K562 treated with DMSO at 1 percent for 48 hours (cell line): ENCODE results near the gene PMAIP1. TPM values are rescaled to one million over a fixed set of nuclear protein-coding genes. Genes with fewer than 3 reads are reported as not detected.

Experiments used
- total RNA-seq: library from RNA; unstranded; fragments of 300-600 nt; gene quantifications from 2 replicates; pipeline ENCODE4 v1.2.3, GENCODE V29; 2022; ENCODE audit warnings: low replicate concordance; ENCODE audit errors: extremely low read depth

The PMAIP1 gene
- total RNA-seq, result not detected in 2 replicates

DNA sequence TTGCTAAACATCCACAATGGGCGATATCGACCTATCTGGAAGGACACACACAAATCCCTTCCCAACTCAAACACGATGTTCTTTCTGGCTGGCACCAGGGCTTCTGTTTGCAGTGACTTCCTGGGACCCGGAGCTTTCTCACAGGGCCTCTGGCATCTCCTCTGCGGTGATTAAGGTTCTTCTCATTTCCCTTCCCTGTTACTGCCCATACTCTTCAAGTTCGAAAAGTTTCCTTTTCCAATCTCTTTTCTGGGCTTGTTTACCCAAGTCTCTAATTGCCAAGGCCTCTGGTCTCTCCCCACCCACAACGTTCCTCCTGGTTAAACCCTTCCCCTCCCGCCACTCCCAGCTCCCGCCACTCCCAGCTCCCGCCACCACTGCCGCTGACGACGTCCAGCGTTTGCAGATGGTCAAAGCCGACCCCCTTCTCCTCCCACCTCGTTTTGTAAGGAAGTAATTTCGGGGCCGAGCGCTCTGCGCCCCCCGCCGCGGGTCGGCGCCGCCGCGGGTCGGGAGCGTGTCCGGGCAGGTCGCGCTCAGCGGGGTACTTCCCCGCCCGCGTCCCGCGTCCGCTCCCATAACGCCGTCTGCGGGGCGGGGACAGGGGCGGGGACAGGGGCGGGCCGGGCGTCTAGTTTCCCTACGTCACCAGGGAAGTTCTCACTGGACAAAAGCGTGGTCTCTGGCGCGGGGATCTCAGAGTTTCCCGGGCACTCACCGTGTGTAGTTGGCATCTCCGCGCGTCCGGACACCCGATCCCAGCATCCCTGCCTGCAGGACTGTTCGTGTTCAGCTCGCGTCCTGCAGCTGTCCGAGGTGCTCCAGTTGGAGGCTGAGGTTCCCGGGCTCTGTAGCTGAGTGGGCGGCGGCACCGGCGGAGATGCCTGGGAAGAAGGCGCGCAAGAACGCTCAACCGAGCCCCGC is at the start of gene PMAIP1:
Gene PMAIP1 (plus strand): TSS at position 699 of the 924 bp plus-strand sequence. CDS start 182 bp downstream, at position 881.

Other genes starting within 250 kb of the PMAIP1 start
- gene CCBE1, start 202.6 kb upstream of the PMAIP1 start, total RNA-seq, result not detected in 2 replicates